WTC11 (cell line): ENCODE results near the gene WFDC9. TPM values are rescaled to one million over a fixed set of nuclear protein-coding genes. Genes with fewer than 3 reads are reported as not detected.
"Not testable (repeated sequence)": the region's sequence is repeated elsewhere in the genome, so short reads cannot be mapped to it uniquely, and the experiment has no call there.

ENCODE experiments used
- ATAC-seq: fragments of 200-7000 bp; cut with Tn5 transposase; 2 replicates; pipeline ENCODE4 v1.10.0; 2021; ENCODE audit warnings: mild to moderate bottlenecking, moderate library complexity
- CTCF ChIA-PET: fragments of 300-600 bp; sonication (Branson Sonifier 250); formaldehyde crosslinking; loops from one replicate; lab custom pipeline; 2021; ENCODE audit warnings: antibody characterized with exemption; lab: Charles Lee
- POLR2A ChIA-PET: fragments of 350-600 bp; sonication (Branson Sonifier 250); formaldehyde crosslinking; loops from one replicate; lab custom pipeline; 2021; ENCODE audit warnings: antibody characterized with exemption; lab: Charles Lee
- DNase-seq: peaks from one replicate; pipeline ENCODE4 v3.0.0; 2021; ENCODE audit warnings: low spot score
- H3K27ac Mint-ChIP-seq: 2 replicates; pipeline ENCODE4 v1.8.0; 2021; ENCODE audit warnings: mixed read lengths
- H3K27me3 Mint-ChIP-seq: 2 replicates; pipeline ENCODE4 v1.8.0; 2021; ENCODE audit warnings: low read depth, mild to moderate bottlenecking, moderate library complexity, mixed read lengths
- H3K36me3 Mint-ChIP-seq: 2 replicates; pipeline ENCODE4 v1.8.0; 2021; ENCODE audit warnings: mixed read lengths
- H3K4me1 Mint-ChIP-seq: 2 replicates; pipeline ENCODE4 v1.8.0; 2022; ENCODE audit warnings: mixed read lengths
- H3K4me3 Mint-ChIP-seq: 2 replicates; pipeline ENCODE4 v1.8.0; 2021; ENCODE audit warnings: mild to moderate bottlenecking, moderate library complexity, mixed read lengths
- H3K9me3 Mint-ChIP-seq: 2 replicates; pipeline ENCODE4 v1.8.0; 2021; ENCODE audit warnings: mixed read lengths
- AFF4 ChIP-seq: sonication (generic); formaldehyde crosslinking; IDR thresholded peaks from 2 replicates; pipeline ENCODE4 v1.8.1; 2023; ENCODE audit warnings: mild to moderate bottlenecking, missing genetic modification reagents, borderline replicate concordance
- CREM ChIP-seq: sonication (generic); formaldehyde crosslinking; IDR thresholded peaks from 2 replicates; pipeline ENCODE4 v1.8.1; 2022; ENCODE audit warnings: mild to moderate bottlenecking, missing genetic modification reagents, moderate library complexity
- E2F1 ChIP-seq: sonication (generic); formaldehyde crosslinking; IDR thresholded peaks from 2 replicates; pipeline ENCODE4 v1.8.0; 2022; ENCODE audit warnings: mild to moderate bottlenecking, missing genetic modification reagents
- GABPB1 ChIP-seq: sonication (generic); formaldehyde crosslinking; IDR thresholded peaks from 2 replicates; pipeline ENCODE4 v1.8.1; 2023; ENCODE audit warnings: mild to moderate bottlenecking, missing genetic modification reagents
- JUN ChIP-seq: sonication (generic); formaldehyde crosslinking; IDR thresholded peaks from 2 replicates; pipeline ENCODE4 v1.8.0; 2023; ENCODE audit warnings: mild to moderate bottlenecking, missing genetic modification reagents
- MAX ChIP-seq: sonication (generic); formaldehyde crosslinking; IDR thresholded peaks from 2 replicates; pipeline ENCODE4 v1.8.0; 2022; ENCODE audit warnings: mild to moderate bottlenecking, missing genetic modification reagents
- MYBL2 ChIP-seq: sonication (generic); formaldehyde crosslinking; IDR thresholded peaks from 2 replicates; pipeline ENCODE4 v1.8.1; 2023; ENCODE audit warnings: mild to moderate bottlenecking, moderate library complexity, missing genetic modification reagents
- NFYB ChIP-seq: sonication (generic); formaldehyde crosslinking; conservative IDR thresholded peaks from 2 replicates; pipeline ENCODE4 v1.8.0; 2022; ENCODE audit warnings: low read depth, missing genetic modification reagents
- NR2C2 ChIP-seq: sonication (generic); formaldehyde crosslinking; IDR thresholded peaks from 2 replicates; pipeline ENCODE4 v1.8.0; 2022; ENCODE audit warnings: mild to moderate bottlenecking, missing genetic modification reagents
- PRRX2 ChIP-seq: fragments of 250-450 bp; sonication (Bioruptor Pico); IDR thresholded peaks from 2 replicates; pipeline ENCODE4 v1.8.0; 2021; ENCODE audit warnings: mild to moderate bottlenecking
- RELA ChIP-seq: sonication (generic); formaldehyde crosslinking; IDR thresholded peaks from 2 replicates; pipeline ENCODE4 v1.8.1; 2022; ENCODE audit warnings: missing genetic modification reagents, mild to moderate bottlenecking, borderline replicate concordance
- SP1 ChIP-seq: sonication (generic); formaldehyde crosslinking; conservative IDR thresholded peaks from 2 replicates; pipeline ENCODE4 v1.8.1; 2022; ENCODE audit warnings: missing genetic modification reagents
- ZNF138 ChIP-seq: sonication (generic); formaldehyde crosslinking; conservative IDR thresholded peaks from 2 replicates; pipeline ENCODE4 v1.8.1; 2022; ENCODE audit warnings: mild to moderate bottlenecking, moderate library complexity, missing genetic modification reagents
- ZNF219 ChIP-seq: sonication (generic); formaldehyde crosslinking; IDR thresholded peaks from 2 replicates; pipeline ENCODE4 v1.8.0; 2023; ENCODE audit warnings: missing genetic modification reagents, mild to moderate bottlenecking, borderline replicate concordance
- ZNF232 ChIP-seq: sonication (generic); formaldehyde crosslinking; IDR thresholded peaks from 2 replicates; pipeline ENCODE4 v1.8.0; 2022; ENCODE audit warnings: mild to moderate bottlenecking, missing genetic modification reagents
- ZNF423 ChIP-seq: fragments of 250-450 bp; sonication (Bioruptor Pico); IDR thresholded peaks from 2 replicates; pipeline ENCODE4 v2.1.2; 2022; ENCODE audit warnings: mild to moderate bottlenecking, moderate library complexity
- total RNA-seq: library from RNA; stranded (reverse); gene quantifications from 3 replicates; pipeline ENCODE4 v1.2.3, GENCODE V29; 2021
- TF ChIP-seq, protein P1 (sequence below): sonication (generic); formaldehyde crosslinking; IDR thresholded peaks from 2 replicates; pipeline ENCODE4 v1.8.0; 2023; ENCODE audit warnings: missing genetic modification reagents, mild to moderate bottlenecking, borderline replicate concordance

Gene WFDC9
- total RNA-seq, 1 experiment from 2014 or later, result not detected

DNA sequence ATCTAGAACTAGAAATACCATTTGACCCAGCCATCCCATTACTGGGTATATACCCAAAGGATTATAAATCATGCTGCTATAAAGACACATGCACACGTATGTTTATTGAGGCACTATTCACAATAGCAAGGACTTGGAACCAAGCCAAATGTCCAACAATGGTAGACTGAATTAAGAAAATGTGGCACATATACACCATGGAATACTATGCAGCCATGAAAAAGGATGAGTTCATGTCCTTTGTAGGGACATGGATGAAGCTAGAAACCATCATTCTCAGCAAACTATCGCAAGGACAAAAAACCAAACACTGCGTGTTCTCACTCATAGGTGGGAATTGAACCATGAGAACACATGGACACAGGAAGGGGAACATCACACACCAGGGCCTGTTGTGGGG is 26.0 kb upstream of the WFDC9 start:
- Mint-ChIP-seq H3K36me3 (peaks cover 16% of the 10 kb centered on the region), H3K9me3 (peaks cover 43% of the 10 kb centered on the region)
- H3K27me3 Mint-ChIP-seq, DNase-seq, CTCF ChIA-PET, H3K4me1 Mint-ChIP-seq, POLR2A ChIA-PET, H3K27ac Mint-ChIP-seq, H3K4me3 Mint-ChIP-seq, ATAC-seq: not testable (repeated sequence)

DNA sequence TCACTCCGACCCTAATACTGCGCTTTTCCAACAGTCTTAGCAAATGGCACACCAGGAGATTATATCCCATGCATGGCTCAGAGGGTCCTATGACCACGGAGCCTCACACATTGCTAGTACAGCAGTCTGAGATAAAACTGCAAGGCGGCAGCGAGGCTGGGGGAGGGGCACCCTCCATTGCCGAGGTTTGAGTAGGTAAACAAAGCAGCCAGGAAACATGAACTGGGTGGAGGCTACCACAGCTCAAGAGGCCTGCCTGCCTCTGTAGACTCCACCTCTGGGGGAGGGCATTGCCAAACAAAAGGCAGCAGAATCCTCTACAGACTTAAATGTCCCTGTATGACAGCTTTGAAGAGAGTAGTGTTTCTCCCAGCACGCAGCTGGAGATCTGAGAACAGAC is 20.6 kb upstream of the WFDC9 start:
- POLR2A ChIA-PET, H3K4me3 Mint-ChIP-seq, H3K27me3 Mint-ChIP-seq, ATAC-seq, H3K27ac Mint-ChIP-seq, DNase-seq, CTCF ChIA-PET: not testable (repeated sequence)
- peaks cover 33% of the 10 kb centered on the region for H3K36me3 Mint-ChIP-seq
- peaks cover 10% of the 10 kb centered on the region for H3K4me1 Mint-ChIP-seq
- peaks cover 51% of the 10 kb centered on the region for H3K9me3 Mint-ChIP-seq

- H3K4me1 Mint-ChIP-seq, result peaks cover 10% of the 10 kb centered on the region
- no peak overlapping the region; the same call in 1 of the 2 replicates for H3K27ac Mint-ChIP-seq
These were observed 18.3 kb upstream of the WFDC9 start for GRCh38 chr20:45649312-45649863.

More at GRCh38 chr20:45649312-45649863, 18.3 kb upstream of the WFDC9 start:
- CTCF ChIA-PET, result interaction anchor here (0.7 kb wide), 1 partner anchor 20 kb away, joined by 5 read pairs; the partner anchor contains the start of gene WFDC10A
- Mint-ChIP-seq H3K9me3 (peaks cover 43% of the 10 kb centered on the region), H3K4me3 (no peak overlapping the region), H3K36me3 (peaks cover 37% of the 10 kb centered on the region), H3K27me3 (peaks cover 5% of the 10 kb centered on the region; the same call in 1 of the 2 replicates)
- TF ChIP-seq GABPB1 (CRISPR knock-in tag) (no peak), AFF4 (CRISPR knock-in tag) (no peak), JUN (CRISPR knock-in tag) (no peak), CREM (CRISPR knock-in tag) (no peak), ZNF232 (CRISPR knock-in tag) (no peak), NFYB (CRISPR knock-in tag) (no peak), ZNF423 (CRISPR knock-in tag) (no peak), ZNF138 (CRISPR knock-in tag) (no peak), SP1 (CRISPR knock-in tag) (no peak), NR2C2 (CRISPR knock-in tag) (no peak), RELA (CRISPR knock-in tag) (no peak), MAX (CRISPR knock-in tag) (no peak), PRRX2 (CRISPR knock-in tag) (no peak), MYBL2 (CRISPR knock-in tag) (no peak), ZNF219 (CRISPR knock-in tag) (no peak), E2F1 (CRISPR knock-in tag) (no peak)
- TF ChIP-seq, protein P1, sequence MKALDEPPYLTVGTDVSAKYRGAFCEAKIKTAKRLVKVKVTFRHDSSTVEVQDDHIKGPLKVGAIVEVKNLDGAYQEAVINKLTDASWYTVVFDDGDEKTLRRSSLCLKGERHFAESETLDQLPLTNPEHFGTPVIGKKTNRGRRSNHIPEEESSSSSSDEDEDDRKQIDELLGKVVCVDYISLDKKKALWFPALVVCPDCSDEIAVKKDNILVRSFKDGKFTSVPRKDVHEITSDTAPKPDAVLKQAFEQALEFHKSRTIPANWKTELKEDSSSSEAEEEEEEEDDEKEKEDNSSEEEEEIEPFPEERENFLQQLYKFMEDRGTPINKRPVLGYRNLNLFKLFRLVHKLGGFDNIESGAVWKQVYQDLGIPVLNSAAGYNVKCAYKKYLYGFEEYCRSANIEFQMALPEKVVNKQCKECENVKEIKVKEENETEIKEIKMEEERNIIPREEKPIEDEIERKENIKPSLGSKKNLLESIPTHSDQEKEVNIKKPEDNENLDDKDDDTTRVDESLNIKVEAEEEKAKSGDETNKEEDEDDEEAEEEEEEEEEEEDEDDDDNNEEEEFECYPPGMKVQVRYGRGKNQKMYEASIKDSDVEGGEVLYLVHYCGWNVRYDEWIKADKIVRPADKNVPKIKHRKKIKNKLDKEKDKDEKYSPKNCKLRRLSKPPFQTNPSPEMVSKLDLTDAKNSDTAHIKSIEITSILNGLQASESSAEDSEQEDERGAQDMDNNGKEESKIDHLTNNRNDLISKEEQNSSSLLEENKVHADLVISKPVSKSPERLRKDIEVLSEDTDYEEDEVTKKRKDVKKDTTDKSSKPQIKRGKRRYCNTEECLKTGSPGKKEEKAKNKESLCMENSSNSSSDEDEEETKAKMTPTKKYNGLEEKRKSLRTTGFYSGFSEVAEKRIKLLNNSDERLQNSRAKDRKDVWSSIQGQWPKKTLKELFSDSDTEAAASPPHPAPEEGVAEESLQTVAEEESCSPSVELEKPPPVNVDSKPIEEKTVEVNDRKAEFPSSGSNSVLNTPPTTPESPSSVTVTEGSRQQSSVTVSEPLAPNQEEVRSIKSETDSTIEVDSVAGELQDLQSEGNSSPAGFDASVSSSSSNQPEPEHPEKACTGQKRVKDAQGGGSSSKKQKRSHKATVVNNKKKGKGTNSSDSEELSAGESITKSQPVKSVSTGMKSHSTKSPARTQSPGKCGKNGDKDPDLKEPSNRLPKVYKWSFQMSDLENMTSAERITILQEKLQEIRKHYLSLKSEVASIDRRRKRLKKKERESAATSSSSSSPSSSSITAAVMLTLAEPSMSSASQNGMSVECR (CRISPR knock-in tag), result no peak
- POLR2A ChIA-PET, result no interaction called here
- DNase-seq (no peak), ATAC-seq (peak; percentile 68)
